HepG2 (cell line): ENCODE results near the gene WNT6. TPM values are rescaled to one million over a fixed set of nuclear protein-coding genes. Genes with fewer than 3 reads are reported as not detected.

Experiments
- DPF2 ChIP-seq: sonication (generic); formaldehyde crosslinking; IDR thresholded peaks from 2 replicates; pipeline ENCODE4 v1.4.0; 2020; ENCODE audit warnings: mild to moderate bottlenecking, low read depth, missing genetic modification reagents, borderline replicate concordance
- FOXA3 ChIP-seq: IDR thresholded peaks from 2 replicates; pipeline ENCODE4 v1.6.1; 2016; ENCODE audit warnings: missing genetic modification reagents, missing compliant biosample characterization
- KDM3A ChIP-seq: IDR thresholded peaks from 2 replicates; pipeline ENCODE4 v1.6.1; 2018; ENCODE audit warnings: low read depth, missing compliant biosample characterization
- MED13 ChIP-seq: sonication (generic); formaldehyde crosslinking; IDR thresholded peaks from 2 replicates; pipeline ENCODE4 v1.5.0; 2020; ENCODE audit warnings: missing genetic modification reagents
- MTF2 ChIP-seq: sonication (generic); formaldehyde crosslinking; IDR thresholded peaks from 2 replicates; pipeline ENCODE4 v1.5.0; 2020; ENCODE audit warnings: missing genetic modification reagents, borderline replicate concordance
- MXD3 ChIP-seq: IDR thresholded peaks from 2 replicates; pipeline ENCODE4 v1.6.1; 2016; ENCODE audit warnings: mild to moderate bottlenecking, missing biosample characterization, missing genetic modification reagents
- NCOA2 ChIP-seq: sonication (generic); formaldehyde crosslinking; IDR thresholded peaks from 2 replicates; pipeline ENCODE4 v1.8.0; 2022; ENCODE audit warnings: inconsistent platforms
- NR0B2 ChIP-seq: sonication (generic); formaldehyde crosslinking; IDR thresholded peaks from 2 replicates; pipeline ENCODE4 v1.4.0; 2020; ENCODE audit warnings: mild to moderate bottlenecking, missing genetic modification reagents
- PHB2 ChIP-seq: fragments of 450-650 bp; IDR thresholded peaks from 2 replicates; pipeline ENCODE4 v1.6.1; 2018; ENCODE audit not compliant: partially characterized antibody
- PHF21A ChIP-seq: sonication (generic); formaldehyde crosslinking; IDR thresholded peaks from 2 replicates; pipeline ENCODE4 v1.5.0; 2020; ENCODE audit warnings: mild to moderate bottlenecking, missing genetic modification reagents
- PRPF4 ChIP-seq: fragments of 200-400 bp; formaldehyde crosslinking; IDR thresholded peaks from 2 replicates; pipeline ENCODE4 v1.6.1; 2016; ENCODE audit warnings: low read length, low read depth; ENCODE audit not compliant: poor library complexity, severe bottlenecking
- RAD51 ChIP-seq: fragments of 450-650 bp; IDR thresholded peaks from 2 replicates; pipeline ENCODE4 v1.6.1; 2016; ENCODE audit warnings: borderline replicate concordance
- RELA ChIP-seq: sonication (generic); formaldehyde crosslinking; IDR thresholded peaks from 2 replicates; pipeline ENCODE4 v1.4.0; 2020; ENCODE audit warnings: missing genetic modification reagents
- RERE ChIP-seq: IDR thresholded peaks from 2 replicates; pipeline ENCODE4 v1.6.1; 2016; ENCODE audit warnings: low read depth, missing genetic modification reagents, missing compliant biosample characterization
- SOX5 ChIP-seq: IDR thresholded peaks from 2 replicates; pipeline ENCODE4 v1.6.1; 2016; ENCODE audit warnings: borderline replicate concordance
- TFDP1 ChIP-seq: IDR thresholded peaks from 2 replicates; pipeline ENCODE4 v1.6.1; 2016; ENCODE audit warnings: missing compliant biosample characterization, missing genetic modification reagents, borderline replicate concordance
- ZNF20 ChIP-seq: sonication (generic); formaldehyde crosslinking; IDR thresholded peaks from 2 replicates; pipeline ENCODE4 v1.4.0; 2020; ENCODE audit warnings: mild to moderate bottlenecking, moderate library complexity, missing genetic modification reagents
- ZNF264 ChIP-seq: sonication (generic); formaldehyde crosslinking; IDR thresholded peaks from 2 replicates; pipeline ENCODE4 v1.4.0; 2020; ENCODE audit warnings: missing genetic modification reagents
- ZNF430 ChIP-seq: sonication (generic); formaldehyde crosslinking; IDR thresholded peaks from 2 replicates; pipeline ENCODE4 v1.9.0; 2021; ENCODE audit warnings: mild to moderate bottlenecking, missing genetic modification reagents
- ZNF512 ChIP-seq: sonication (generic); formaldehyde crosslinking; IDR thresholded peaks from 2 replicates; pipeline ENCODE4 v1.4.0; 2020; ENCODE audit warnings: mild to moderate bottlenecking, missing genetic modification reagents
- ZNF576 ChIP-seq: sonication (generic); formaldehyde crosslinking; IDR thresholded peaks from 2 replicates; pipeline ENCODE4 v1.4.0; 2020; ENCODE audit warnings: mild to moderate bottlenecking, missing genetic modification reagents
- ZNF816 ChIP-seq: sonication (generic); formaldehyde crosslinking; IDR thresholded peaks from 2 replicates; pipeline ENCODE4 v1.8.0; 2022; ENCODE audit warnings: missing genetic modification reagents, mild to moderate bottlenecking, borderline replicate concordance
- polyA plus RNA-seq, 8 experiments: library from polyadenylated mRNA; depleted of rRNA in 3 of 8; stranded (reverse) in 7 of 8; unstranded in 1 of 8; fragments of >200 nt; fragmentation: Illumina TruSeq in 4 of 8; extraction: Trizol in 4 of 8; gene quantifications; 2 replicates each; pipeline versions ENCODE4 v1.2.1 to v1.2.3, GENCODE V29; 2011 to 2016; ENCODE audit warnings: low read depth in 4 of 8, missing spikeins in 1 of 8, mixed read lengths in 1 of 8; ENCODE audit not compliant: insufficient read depth in 1 of 8
- total RNA-seq, 5 experiments: library from RNA; depleted of rRNA; stranded (reverse); fragments of >200 nt; fragmentation: Illumina TruSeq; extraction: Trizol; gene quantifications; 2 replicates each; pipeline ENCODE4 v1.2.3, GENCODE V29; 2016; ENCODE audit warnings: low read depth in 1 of 5

The WNT6 gene
- total and polyA plus RNA-seq, 2 of the 13 experiments (the other 11 are each of a cell fraction or from before 2014, with no cell fraction given), result 0.20 TPM; not detected in 1

GRCh38 chr2:218892693-218893348 lies 33.2 kb downstream of the WNT6 start (continued):
- TF ChIP-seq MXD3 (CRISPR knock-in tag) (no peak; the same call in 1 of the 2 replicates), MED13 (no peak), FOXA3 (CRISPR knock-in tag) (no peak), ZNF816 (CRISPR knock-in tag) (no peak), NR0B2 (CRISPR knock-in tag) (no peak), NCOA2 (CRISPR knock-in tag) (no peak), SOX5 (CRISPR knock-in tag) (no peak), MTF2 (CRISPR knock-in tag) (peak; percentile 100), ZNF430 (no peak), PHB2 (no peak), RELA (no peak), ZNF576 (CRISPR knock-in tag) (no peak), KDM3A (CRISPR knock-in tag) (no peak), RERE (no peak), ZNF20 (no peak), TFDP1 (CRISPR knock-in tag) (0 out of 2 replicates have a peak, but pooled peaks have one; percentile 17), PRPF4 (no peak), ZNF512 (CRISPR knock-in tag) (no peak), ZNF264 (CRISPR knock-in tag) (no peak), RAD51 (no peak), PHF21A (CRISPR knock-in tag) (no peak), DPF2 (CRISPR knock-in tag) (no peak)
